ENCODE results near the gene HIPK2. TPM values are rescaled to one million over a fixed set of nuclear protein-coding genes. Genes with fewer than 3 reads are reported as not detected.

HIPK2 gene
- total and polyA plus RNA-seq, 12 donors, result 19.7 to 203 (median 127) TPM

DNA sequence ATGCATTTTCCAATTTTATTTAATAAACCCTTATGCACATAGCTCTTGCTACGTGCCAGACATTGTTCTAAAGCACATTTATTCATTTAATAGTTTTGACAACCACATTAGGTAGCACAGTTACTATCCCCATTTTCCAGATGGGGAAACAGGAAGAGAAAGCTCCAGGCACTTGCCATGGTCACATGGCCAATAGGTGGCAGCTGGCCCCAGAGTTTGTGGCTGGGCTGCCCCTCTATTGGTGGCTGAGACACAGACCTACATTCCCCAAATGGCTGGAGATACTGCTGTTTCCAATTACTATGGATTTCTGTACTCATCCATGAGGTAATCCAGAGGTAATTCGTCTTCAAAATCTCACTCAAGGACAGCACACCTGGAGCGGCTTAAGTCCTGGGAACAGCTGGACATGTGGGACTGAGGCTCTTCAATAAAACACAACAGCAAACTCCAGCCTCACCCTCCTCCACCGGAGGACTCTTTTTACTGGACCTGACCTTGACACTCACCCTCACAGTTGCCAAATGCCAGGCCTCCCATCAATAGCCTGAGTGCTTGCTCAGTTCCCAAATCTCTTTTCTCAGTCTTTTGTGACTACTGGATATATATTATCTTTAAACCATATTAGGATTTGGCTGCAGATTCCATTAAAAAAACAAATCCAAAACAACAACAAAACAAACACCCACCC, 148.3 kb downstream of the HIPK2 start:
- peaks cover 0 to 88% (median 41%) of the 10 kb centered on the region in 9 donors for H3K36me3 ChIP-seq
- ATAC-seq (peak in 4 of 8 donors; percentile 20 to 53 (median 44)), DNase-seq (no peak)
- TF ChIP-seq, protein P1, sequence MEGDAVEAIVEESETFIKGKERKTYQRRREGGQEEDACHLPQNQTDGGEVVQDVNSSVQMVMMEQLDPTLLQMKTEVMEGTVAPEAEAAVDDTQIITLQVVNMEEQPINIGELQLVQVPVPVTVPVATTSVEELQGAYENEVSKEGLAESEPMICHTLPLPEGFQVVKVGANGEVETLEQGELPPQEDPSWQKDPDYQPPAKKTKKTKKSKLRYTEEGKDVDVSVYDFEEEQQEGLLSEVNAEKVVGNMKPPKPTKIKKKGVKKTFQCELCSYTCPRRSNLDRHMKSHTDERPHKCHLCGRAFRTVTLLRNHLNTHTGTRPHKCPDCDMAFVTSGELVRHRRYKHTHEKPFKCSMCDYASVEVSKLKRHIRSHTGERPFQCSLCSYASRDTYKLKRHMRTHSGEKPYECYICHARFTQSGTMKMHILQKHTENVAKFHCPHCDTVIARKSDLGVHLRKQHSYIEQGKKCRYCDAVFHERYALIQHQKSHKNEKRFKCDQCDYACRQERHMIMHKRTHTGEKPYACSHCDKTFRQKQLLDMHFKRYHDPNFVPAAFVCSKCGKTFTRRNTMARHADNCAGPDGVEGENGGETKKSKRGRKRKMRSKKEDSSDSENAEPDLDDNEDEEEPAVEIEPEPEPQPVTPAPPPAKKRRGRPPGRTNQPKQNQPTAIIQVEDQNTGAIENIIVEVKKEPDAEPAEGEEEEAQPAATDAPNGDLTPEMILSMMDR (IDR thresholded peaks at IDR 0.05), result peak in 2 of 9 donors; percentile 5 to 8
- H3K9me3 ChIP-seq, result no peaks in the 10 kb centered on the region
- H3K27me3 ChIP-seq, result no peaks in the 10 kb centered on the region
- no peak overlapping the region for H3K4me3 ChIP-seq
- H3K4me1 ChIP-seq, result peaks cover 0 to 28% (median 18%) of the 10 kb centered on the region in 9 donors
- H3K27ac ChIP-seq, result peak overlapping the region in 2 of 10 donors; percentile 7 to 19
- intact Hi-C loops (cut with DNase I), result loop anchor here in 1 of 10 donors (10.0 kb wide), 1 partner anchor 125 kb away; no protein-coding TSS in a partner anchor
- whole genome bisulfite sequencing, 2 donors, result 83 to 84% methylated on average over 4 of the region's 4 CpGs

- no peak for DNase-seq
- no peaks in the 10 kb centered on the region for H3K27me3 ChIP-seq
- H3K36me3 ChIP-seq, result peaks cover 0 to 100% (median 41%) of the 10 kb centered on the region in 9 donors
- no peak overlapping the region for H3K4me3 ChIP-seq
- peak overlapping the region in 3 of 10 donors; percentile 4 to 49 (median 18) for H3K27ac ChIP-seq
- TF ChIP-seq, protein P1 (IDR thresholded peaks at IDR 0.05), result no peak
- intact Hi-C loops (cut with DNase I), result loop anchor here in 1 of 10 donors (10.0 kb wide), 1 partner anchor 123 kb away; no protein-coding TSS in a partner anchor
- H3K4me1 ChIP-seq, result peaks cover 0 to 28% (median 18%) of the 10 kb centered on the region in 9 donors
- no peaks in the 10 kb centered on the region for H3K9me3 ChIP-seq
- no peak for ATAC-seq
- 76 to 89% methylated on average over 4 of the region's 4 CpGs for WGBS, 2 donors
Measured at GRCh38 chr7:139627831-139628230, 150.0 kb downstream of the HIPK2 start.

DNA sequence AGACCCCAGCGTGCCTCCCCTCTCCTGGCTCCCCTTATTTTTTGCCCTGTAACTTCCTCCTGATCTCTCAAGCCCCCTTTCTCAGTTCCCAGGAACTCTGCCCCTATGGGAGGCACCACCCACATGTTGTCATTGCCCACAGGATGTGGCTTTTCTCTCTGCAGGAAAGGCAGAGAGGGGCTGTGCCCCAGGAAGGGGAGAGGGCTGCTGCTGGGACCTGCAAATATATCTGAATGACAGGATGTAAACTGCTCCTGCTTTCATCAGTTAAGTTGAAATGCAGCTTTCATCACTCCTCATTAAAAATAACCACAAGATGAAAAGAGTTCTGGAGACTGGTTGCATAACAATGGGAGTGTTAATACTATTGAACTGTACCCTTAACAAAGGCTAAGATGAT, 151.0 kb downstream of the HIPK2 start:
- Histone ChIP-seq H3K4me3 (no peak overlapping the region), H3K27ac (peak overlapping the region in 2 of 10 donors; percentile 18 to 49), H3K36me3 (peaks cover 0 to 100% (median 41%) of the 10 kb centered on the region in 9 donors), H3K27me3 (no peaks in the 10 kb centered on the region), H3K4me1 (peaks cover 0 to 28% (median 18%) of the 10 kb centered on the region in 9 donors), H3K9me3 (no peaks in the 10 kb centered on the region)
- 80 to 85% methylated on average over 1 of the region's 1 CpG for WGBS, 2 donors
- intact Hi-C loops (cut with DNase I), result loop anchor here in 1 of 10 donors (10.0 kb wide), 1 partner anchor 122 kb away; no protein-coding TSS in a partner anchor
- TF ChIP-seq, protein P1 (IDR thresholded peaks at IDR 0.05), result no peak
- ATAC-seq (no peak), DNase-seq (no peak)

DNA sequence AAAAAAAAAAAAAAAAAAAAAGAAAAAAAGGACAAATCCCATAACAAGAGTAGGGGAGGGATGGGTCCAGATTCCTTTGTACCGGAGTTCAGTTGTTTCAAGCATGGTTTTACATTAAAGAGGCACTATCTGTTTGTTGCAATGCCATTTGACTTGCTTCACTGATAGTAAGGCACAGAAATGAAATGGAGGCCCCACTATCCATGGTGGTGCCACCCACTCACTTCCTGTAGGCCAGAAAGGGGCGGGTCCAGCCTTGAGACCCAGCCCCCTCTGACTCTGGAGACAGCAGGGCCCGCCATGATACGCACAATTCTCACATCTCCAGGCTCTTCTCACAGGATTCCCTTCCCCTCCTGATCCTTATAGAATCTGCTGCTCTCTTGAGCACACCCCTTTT, 154.3 kb downstream of the HIPK2 start:
- peaks cover 0 to 99% (median 22%) of the 10 kb centered on the region in 9 donors for H3K36me3 ChIP-seq
- H3K27me3 ChIP-seq, result no peaks in the 10 kb centered on the region
- peaks cover 0 to 25% (median 13%) of the 10 kb centered on the region in 9 donors for H3K4me1 ChIP-seq
- TF ChIP-seq, protein P1 (IDR thresholded peaks at IDR 0.05), result no peak
- H3K4me3 ChIP-seq, result no peak overlapping the region
- 92 to 96% methylated on average over 4 of the region's 4 CpGs for WGBS, 2 donors
- intact Hi-C loops (cut with DNase I), result loop anchor here in 2 of 10 donors (5.0 to 10.0 kb wide), 2 partner anchors 119 to 121 kb away; no protein-coding TSS in a partner anchor
- no peak for ATAC-seq
- DNase-seq, result no peak
- H3K9me3 ChIP-seq, result no peaks in the 10 kb centered on the region
- no peak overlapping the region for H3K27ac ChIP-seq
